Measurements from ENCODE around the gene ZNF280A.

- TF ChIP-seq CTCF (IDR thresholded peaks at IDR 0.05; ENCODE audit: insufficient read depth, low read length) (no peak), REST (IDR thresholded peaks at IDR 0.05; ENCODE audit: insufficient replicate concordance, low read depth) (no peak), POLR2AphosphoS5 (IDR thresholded peaks at IDR 0.05; ENCODE audit: low read depth) (no peak)
These were observed 33.0 kb downstream of the ZNF280A start for GRCh38 chr22:22487059-22487458.

Data from HL-60 (cell line).